ENCODE measurements around the gene C20orf144.

The C20orf144 gene

DNA sequence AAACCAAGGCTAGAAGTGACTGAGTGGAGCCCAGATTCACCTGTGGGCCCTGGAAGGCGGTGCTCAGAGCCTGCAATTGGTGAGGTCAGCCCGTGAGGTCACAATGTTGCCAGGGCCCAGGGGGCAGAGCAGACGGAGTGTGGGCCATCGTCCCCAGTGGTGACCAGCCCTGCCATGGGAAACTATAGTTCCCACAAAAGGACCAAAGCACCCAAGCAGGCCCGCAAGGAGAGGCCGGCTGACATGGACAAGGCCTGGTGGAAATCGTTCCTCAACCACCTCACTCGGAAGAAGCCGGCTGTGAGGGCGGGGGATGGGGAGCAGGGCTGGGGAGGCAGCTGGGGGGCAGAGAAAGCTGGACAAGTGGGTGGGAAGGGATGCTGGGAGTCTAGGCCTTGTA lies at the start of gene C20orf144:
Gene C20orf144, plus strand, starts transcription at position 156 of the 400 bp plus-strand sequence. Its CDS starts 19 bp downstream, at position 175.
- no peak for TF ChIP-seq EP300 (IDR thresholded peaks at IDR 0.05; ENCODE audit: borderline replicate concordance)
- TF ChIP-seq, protein P1, sequence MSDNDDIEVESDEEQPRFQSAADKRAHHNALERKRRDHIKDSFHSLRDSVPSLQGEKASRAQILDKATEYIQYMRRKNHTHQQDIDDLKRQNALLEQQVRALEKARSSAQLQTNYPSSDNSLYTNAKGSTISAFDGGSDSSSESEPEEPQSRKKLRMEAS (IDR thresholded peaks at IDR 0.05), result no peak
- TF ChIP-seq TAF1 (IDR thresholded peaks at IDR 0.05; ENCODE audit: low read depth), result no peak
- no peak for TF ChIP-seq EGR1 (IDR thresholded peaks at IDR 0.05)
- TF ChIP-seq TEAD4 (IDR thresholded peaks at IDR 0.05), result no peak
- TF ChIP-seq FOXM1 (IDR thresholded peaks at IDR 0.05; ENCODE audit: borderline replicate concordance, low read depth), result no peak

DNA sequence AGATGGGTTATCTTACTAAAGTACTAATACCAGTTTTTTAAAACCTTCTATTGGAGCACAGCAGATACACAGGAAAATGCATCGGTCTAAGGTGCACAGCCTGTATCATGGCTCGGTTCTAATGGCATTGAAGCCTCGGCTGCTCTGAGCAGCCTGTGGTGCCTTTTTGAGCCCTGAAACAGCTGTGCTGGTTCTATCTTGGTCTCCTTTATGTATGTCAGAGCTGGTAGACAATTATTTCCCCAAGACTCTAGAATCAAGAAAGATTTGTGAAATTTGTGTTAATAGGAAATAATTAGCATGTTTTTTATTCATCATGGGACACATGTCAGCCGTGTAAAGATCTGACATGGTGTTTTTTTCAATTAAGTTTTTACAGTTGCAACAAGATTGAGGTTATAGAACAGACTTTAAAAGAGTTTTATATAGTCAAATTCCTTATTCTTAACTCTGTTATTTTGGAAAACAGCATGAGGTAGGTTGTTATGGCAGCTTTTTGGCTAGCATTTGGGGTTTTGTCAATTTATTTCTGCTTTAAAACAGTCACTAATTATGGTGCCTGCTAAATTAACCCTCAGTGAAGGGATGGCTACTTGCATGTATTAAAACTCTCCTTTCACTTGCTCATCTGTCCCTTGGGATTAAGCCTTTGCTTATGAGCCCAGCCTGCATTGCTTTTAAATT lies 40.3 kb upstream of the C20orf144 start:
- no peak for TF ChIP-seq NFIC (IDR thresholded peaks at IDR 0.05)
- no peak for TF ChIP-seq CEBPB (IDR thresholded peaks at IDR 0.05)
- TF ChIP-seq, protein P1 (IDR thresholded peaks at IDR 0.05), result no peak
- no peak for TF ChIP-seq TAF1 (IDR thresholded peaks at IDR 0.05; ENCODE audit: low read depth)
- no peak for TF ChIP-seq YY1 (IDR thresholded peaks at IDR 0.05; ENCODE audit: low read depth)

- TF ChIP-seq REST (IDR thresholded peaks at IDR 0.05; ENCODE audit: low read depth), result no peak
- no peak for TF ChIP-seq TCF12 (IDR thresholded peaks at IDR 0.05; ENCODE audit: low read depth)
- TF ChIP-seq EP300 (IDR thresholded peaks at IDR 0.05; ENCODE audit: borderline replicate concordance), result no peak
- no peak for TF ChIP-seq EGR1 (IDR thresholded peaks at IDR 0.05)
- no peak for TF ChIP-seq CEBPB (IDR thresholded peaks at IDR 0.05)
- no peak for TF ChIP-seq TEAD4 (IDR thresholded peaks at IDR 0.05)
- TF ChIP-seq CREB1 (IDR thresholded peaks at IDR 0.05; ENCODE audit: low read depth), result no peak
- no peak for TF ChIP-seq NFIC (IDR thresholded peaks at IDR 0.05)
- TF ChIP-seq, protein P2, sequence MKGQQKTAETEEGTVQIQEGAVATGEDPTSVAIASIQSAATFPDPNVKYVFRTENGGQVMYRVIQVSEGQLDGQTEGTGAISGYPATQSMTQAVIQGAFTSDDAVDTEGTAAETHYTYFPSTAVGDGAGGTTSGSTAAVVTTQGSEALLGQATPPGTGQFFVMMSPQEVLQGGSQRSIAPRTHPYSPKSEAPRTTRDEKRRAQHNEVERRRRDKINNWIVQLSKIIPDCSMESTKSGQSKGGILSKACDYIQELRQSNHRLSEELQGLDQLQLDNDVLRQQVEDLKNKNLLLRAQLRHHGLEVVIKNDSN (IDR thresholded peaks at IDR 0.05), result no peak
- TF ChIP-seq ZBTB7A (IDR thresholded peaks at IDR 0.05; ENCODE audit: low read depth), result no peak
These were observed 39.3 kb upstream of the C20orf144 start for GRCh38 chr20:33622705-33623365.

GRCh38 chr20:33624399-33624798 lies 37.7 kb upstream of the C20orf144 start:
- TF ChIP-seq ZBTB7A (IDR thresholded peaks at IDR 0.05; ENCODE audit: low read depth), result no peak
- no peak for TF ChIP-seq EP300 (IDR thresholded peaks at IDR 0.05; ENCODE audit: borderline replicate concordance)
- TF ChIP-seq FOXM1 (IDR thresholded peaks at IDR 0.05; ENCODE audit: borderline replicate concordance, low read depth), result no peak
- no peak for TF ChIP-seq RAD21 (IDR thresholded peaks at IDR 0.05; ENCODE audit: low read depth)
- no peak for TF ChIP-seq TAF1 (IDR thresholded peaks at IDR 0.05; ENCODE audit: low read depth)
- TF ChIP-seq CREB1 (IDR thresholded peaks at IDR 0.05; ENCODE audit: low read depth), result no peak
- no peak for TF ChIP-seq YY1 (IDR thresholded peaks at IDR 0.05; ENCODE audit: low read depth)
- TF ChIP-seq, protein P1 (IDR thresholded peaks at IDR 0.05), result no peak
- no peak for TF ChIP-seq REST (IDR thresholded peaks at IDR 0.05; ENCODE audit: low read depth)
- TF ChIP-seq TEAD4 (IDR thresholded peaks at IDR 0.05), result no peak
- no peak for TF ChIP-seq CEBPB (IDR thresholded peaks at IDR 0.05)
- TF ChIP-seq TCF12 (IDR thresholded peaks at IDR 0.05; ENCODE audit: low read depth), result no peak

DNA sequence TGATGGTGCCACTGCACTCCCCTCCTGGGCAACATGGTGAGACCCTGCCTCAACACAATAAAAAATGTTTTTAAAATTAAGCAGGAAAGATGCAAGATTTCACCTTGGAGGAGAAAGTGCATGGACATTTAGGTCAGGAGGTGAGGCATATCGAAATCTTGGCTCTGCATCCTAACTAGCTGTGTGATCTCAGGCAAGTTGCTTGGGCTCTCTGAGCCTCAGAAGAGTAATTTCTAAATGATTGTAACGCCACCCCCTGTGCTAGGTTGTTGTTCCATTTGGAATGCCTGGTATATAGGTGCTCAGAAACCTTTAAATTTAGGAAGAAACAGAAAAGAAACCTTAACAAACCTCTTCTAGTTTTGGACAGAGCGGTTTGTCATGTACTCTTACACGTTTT lies 35.9 kb upstream of the C20orf144 start:
- TF ChIP-seq EGR1 (IDR thresholded peaks at IDR 0.05) (no peak), CEBPB (IDR thresholded peaks at IDR 0.05) (no peak), REST (IDR thresholded peaks at IDR 0.05; ENCODE audit: low read depth) (no peak), TEAD4 (IDR thresholded peaks at IDR 0.05) (no peak), TAF1 (IDR thresholded peaks at IDR 0.05; ENCODE audit: low read depth) (no peak), YY1 (IDR thresholded peaks at IDR 0.05; ENCODE audit: low read depth) (no peak), RAD21 (IDR thresholded peaks at IDR 0.05; ENCODE audit: low read depth) (no peak), CREB1 (IDR thresholded peaks at IDR 0.05; ENCODE audit: low read depth) (no peak), TCF12 (IDR thresholded peaks at IDR 0.05; ENCODE audit: low read depth) (no peak), ZBTB7A (IDR thresholded peaks at IDR 0.05; ENCODE audit: low read depth) (no peak), FOXM1 (IDR thresholded peaks at IDR 0.05; ENCODE audit: borderline replicate concordance, low read depth) (no peak), NFIC (IDR thresholded peaks at IDR 0.05) (no peak), EP300 (IDR thresholded peaks at IDR 0.05; ENCODE audit: borderline replicate concordance) (no peak)
- TF ChIP-seq, protein P1 (IDR thresholded peaks at IDR 0.05), result no peak
- TF ChIP-seq, protein P2 (IDR thresholded peaks at IDR 0.05), result no peak

All from Ishikawa (cell line).